Stimulated activated CD8-positive, alpha-beta memory T cell treated with anti-CD3 and anti-CD28 coated beads, Interleukin-7, amount 100 ng/mL, for 24 hours (primary cell): ENCODE measurements around the gene ABLIM2.

Experiments
- DNase-seq: peaks from one replicate; pipeline ENCODE4 v3.0.0-alpha.2; 2020; ENCODE audit warnings: low read depth

ABLIM2 gene

DNA sequence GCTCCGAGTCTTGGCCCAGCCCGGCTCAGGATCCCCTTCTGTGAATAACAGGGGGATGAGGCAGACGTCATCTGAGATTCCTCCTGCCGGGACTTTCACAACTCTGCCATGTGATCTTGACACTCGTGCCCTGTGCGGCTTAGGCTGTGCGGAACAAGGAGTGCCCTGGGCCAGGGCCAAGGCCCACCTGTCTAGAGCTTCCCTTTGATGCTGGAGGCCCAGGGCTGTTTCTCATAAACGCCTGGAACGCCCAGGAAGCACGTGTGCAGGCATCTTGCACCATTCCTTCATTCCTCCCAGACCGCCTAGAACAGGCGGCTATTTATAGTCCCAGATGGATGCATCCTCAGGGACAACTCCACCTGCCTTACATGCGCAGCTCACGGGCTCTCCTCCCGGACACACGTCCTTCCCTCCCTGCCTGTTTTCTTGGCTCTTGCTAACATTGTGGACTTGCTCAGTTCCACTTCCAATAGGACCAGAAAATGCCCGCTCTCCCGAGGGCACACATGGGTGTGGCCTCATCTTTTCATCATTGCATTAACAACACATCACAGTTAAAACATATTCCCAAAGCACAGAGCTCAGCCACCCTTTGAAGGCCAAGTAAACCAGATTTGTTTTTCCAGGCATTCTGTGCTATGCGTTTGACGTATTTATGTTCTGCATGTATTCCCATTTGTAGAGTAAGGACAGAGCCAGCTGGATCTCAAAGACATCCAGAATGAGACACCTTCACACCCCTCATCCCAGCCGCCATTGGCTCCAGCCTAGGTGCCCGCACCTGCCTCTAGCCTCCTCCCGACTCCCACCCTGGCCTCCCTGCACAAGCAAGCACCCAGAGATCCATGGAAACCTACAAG, 57.2 kb downstream of the ABLIM2 start:
- no peak for DNase-seq

DNA sequence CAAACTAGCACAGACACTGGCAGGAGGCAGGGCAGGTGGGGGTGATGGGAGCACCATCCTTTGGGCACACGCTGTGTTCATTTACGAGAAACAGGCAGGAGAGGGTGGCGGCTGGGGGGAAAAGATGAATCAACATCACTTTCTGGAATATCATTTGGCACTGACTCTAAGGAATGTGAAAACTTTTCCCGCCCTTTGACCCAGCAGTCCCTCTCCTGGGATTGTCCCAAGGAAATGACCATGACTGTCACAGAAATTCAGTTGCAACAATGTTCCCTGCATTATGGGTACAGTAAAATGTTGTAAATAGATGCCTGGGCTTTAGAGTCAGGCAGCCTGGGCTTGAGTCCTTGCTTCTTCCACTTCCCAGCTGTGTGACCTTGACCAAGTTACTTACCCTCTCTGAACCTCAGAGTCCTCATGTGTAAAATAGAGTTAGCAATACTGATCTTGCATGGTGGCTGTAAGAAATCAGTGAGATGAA, 58.6 kb downstream of the ABLIM2 start:
- DNase-seq = no peak

DNA sequence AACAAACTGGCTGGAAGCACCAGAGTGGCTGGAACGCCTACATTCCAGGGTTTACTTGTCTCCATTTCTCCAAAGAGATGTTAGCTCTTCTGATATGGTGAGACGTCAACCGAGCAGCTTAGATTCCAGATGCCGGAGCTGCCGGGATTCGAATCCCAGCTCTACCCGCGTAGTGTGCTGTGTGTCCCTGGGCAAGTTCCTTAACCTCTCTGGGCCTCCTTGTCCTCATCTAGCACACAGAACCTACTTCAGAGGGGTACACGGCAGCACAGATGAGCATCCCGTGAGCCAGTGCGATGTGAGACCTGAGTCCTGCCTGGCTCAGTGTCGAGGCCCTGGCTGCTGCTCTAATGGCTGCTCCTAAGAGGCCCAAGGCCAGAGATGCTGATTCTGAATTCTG, 60.1 kb downstream of the ABLIM2 start:
- DNase-seq = no peak

DNA sequence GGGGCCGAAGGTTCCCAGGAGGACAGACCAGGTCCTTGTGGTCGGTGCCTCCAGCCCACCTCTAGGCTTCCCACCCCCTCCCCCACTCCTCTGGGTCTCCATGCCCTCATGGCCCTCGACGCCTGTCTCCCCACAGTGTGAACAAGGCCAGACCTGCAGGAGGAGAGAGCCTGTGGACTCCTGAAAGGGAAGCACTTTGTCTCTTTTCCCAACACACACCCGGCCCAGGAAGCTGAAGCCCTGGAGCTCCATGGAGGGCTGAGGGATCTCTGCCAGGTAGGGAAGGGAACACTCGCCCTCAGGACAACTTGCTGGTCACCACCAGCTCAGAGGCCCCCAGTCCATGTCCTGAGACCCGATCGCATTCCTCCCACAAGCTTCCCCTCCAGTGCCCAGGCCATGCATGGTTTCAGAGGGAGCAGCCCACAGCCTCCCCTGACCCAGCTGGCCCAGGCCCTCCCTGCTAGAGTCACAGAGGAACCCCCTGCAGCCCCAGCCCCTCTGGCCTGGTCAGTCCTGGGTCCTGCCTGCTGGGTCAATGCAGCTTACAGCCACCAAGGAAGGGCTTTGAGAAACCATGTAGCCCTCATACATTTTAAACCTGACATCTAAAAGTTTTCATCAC, 60.8 kb downstream of the ABLIM2 start:
- DNase-seq = no peak

DNA sequence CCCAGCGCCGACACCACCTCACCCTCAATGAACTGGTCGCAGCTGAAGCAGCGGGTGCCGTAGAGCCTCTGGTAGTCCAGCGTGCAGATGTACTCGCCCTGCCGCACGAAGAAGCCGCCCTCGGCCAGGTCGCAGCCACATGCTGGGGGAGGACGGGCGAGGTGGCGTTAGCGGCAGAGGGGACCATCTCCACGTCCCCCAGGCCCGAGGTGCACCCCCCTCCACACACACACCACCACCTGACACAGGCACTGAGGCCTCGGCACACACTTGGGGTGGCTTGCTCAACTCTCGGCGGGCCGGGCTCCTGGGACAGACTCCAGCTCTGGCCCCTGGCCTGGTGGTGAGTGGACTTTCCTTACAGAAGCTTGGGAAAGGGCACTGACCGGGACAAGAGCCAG, 61.5 kb downstream of the ABLIM2 start:
- DNase-seq = no peak

DNA sequence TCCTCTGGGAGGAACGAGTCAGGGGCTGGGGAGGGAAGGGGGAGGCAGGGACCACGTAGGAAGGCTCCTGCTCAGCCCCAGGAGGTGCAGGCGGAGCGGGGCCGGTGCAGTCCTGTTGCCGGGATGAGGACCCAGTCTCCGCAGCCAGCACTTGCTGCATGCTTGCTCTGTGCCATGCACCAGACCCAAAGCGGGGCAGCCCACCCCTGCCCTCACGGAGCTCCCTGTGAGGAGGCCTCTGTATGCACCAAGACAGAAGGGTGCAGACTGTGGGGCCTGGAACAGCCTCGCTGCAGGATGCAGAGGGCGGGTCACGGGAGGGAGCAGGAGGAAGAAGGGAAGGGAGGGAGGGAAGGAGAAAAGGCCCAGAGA, 61.9 kb downstream of the ABLIM2 start:
- DNase-seq = no peak

DNA sequence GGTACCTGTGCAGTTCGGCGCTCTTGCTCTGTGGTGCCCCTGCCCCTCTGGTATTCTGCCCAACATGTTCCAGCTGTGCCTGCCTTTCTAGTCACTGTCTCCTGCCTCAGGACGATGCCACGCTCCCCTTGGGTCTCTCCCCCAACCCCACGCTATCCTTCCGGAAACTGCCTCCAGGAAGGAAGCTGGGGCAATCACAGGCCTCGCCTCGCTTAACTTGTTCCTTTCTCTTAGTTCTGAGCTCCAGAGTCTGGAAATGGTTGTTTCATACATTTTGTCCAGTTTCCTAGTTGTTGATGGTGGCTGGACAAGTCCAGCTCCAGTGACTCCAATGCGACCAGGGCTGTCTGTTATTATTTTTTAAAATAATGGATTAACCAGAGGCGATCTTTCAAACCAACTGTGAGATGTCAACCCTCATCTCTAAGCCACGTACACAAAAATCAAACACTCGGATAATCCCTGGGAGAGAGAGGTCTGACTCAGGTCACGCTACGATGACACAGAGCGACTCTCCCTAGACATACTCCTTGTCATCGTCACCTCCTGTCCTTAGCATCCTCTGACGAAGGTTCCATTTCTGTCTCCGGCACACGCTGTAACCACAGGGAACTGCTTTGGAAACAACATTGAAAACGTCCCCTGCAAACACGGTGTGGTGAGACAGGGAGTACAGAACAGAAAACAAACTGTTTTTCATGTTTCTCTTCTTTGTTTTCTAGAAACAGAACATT, 62.5 kb downstream of the ABLIM2 start:
- DNase-seq = no peak

DNA sequence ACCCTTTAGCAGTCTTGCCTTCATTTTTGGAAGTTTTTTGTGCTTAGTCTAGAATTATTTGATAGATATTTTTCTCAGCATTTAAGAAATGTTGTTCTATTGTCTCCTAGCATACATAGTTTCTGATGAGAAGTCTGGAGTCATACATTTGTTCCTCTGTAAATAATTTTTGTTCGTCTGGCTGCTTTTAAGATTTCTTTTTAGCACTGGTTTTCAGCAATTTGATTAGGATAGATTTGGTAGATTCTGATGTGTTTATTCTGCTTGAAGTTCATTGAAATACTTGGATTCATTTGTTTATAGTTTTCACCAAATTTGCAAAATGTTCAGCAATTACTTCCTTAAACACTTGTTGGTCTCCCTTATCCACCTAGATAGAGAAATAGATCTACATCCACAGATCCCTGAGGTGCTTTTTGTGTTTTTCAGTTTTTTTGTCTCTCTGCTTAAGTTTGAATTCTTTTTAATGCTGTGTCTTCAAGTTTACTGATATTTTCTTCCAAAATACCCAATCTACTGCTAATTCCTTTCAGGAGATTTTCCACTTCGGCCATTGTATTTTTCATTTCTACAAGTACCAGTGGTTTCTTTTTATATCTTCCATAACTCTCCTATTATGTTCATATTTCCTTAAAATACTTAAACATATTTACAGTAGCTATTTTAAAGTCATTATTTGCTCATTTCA, 64.9 kb downstream of the ABLIM2 start:
- no peak for DNase-seq

DNA sequence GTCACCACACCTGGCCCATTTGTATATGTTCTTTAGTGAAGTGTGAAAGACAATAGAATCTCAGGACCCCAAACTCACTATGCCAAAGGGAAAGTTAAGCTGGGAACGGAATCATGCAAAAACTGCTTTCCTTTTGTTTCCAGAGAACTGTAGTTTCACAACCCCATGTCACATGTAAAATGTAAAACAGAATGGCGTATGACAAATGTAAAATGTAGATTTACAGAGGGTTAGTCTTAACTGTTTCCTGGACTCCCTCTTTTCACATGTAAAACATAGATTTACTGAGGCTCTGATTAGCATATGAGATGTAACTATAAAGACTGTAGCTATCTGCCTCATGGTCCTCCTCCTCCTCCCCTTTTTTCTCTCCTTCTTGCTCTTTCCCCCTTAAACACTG, 66.3 kb downstream of the ABLIM2 start:
- DNase-seq = no peak

DNA sequence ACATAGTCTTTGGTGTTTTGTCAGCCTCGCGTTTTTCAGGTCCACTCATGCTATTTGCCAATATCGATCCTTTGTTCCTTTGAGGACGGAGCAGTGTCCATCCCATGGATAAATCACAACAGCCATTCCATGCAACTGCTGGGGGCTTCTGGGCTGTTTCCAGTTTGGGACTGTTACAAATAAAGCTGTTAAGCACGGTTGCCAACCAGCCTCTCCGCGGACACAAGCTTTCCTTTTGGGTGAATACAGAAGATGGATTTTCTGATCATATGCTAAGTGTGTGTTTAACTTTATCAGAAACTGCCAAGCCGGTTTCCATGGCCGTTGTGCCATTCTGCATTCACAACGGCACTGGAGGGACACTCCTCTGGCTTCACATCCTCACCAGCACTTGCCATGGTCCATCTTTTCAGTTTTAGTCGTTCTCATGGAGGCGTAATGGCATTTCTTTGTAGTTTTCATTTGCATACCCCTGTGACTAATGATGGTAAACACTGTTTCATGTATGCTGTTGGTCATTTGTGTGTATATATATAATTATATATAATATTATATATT, 67.8 kb downstream of the ABLIM2 start:
- DNase-seq = no peak

DNA sequence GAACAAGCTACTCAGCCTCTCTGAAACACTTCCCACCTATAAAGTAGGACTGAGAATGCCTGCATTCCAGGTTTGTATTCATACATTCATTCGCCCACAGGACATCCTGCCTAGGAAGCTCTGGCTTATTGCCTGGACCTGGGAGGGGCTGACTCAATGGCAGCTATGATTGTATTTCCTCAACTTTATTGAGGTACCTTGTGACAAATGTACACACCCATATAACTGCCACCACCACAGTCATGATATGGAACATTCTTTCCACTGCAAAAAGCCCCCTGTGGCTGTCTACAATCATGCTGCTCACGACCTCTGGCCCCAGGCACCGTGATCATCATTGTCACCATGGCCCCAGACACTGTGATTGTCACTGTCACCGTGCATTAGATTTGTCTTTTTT, 68.3 kb downstream of the ABLIM2 start:
- DNase-seq = no peak

DNA sequence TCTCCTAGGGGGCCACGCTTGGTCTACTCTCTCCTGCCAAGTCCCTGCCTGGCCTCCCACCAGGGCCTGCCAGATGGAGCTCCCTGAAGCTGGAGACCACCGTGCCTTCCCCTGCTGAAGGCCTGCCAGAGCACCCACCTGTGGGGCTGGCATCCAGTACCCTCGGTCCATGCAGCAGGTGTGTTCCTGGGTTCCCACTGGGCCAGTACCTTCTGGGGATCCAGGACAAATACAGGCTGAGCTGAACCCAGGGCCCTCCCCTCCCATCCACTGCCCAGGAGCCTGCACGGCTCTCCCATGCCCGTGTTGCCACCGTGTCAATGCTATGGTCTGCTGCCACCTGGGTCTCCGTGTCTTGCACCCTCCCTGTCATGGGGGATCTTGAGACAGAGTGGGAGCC, 68.8 kb downstream of the ABLIM2 start:
- DNase-seq = no peak

DNA sequence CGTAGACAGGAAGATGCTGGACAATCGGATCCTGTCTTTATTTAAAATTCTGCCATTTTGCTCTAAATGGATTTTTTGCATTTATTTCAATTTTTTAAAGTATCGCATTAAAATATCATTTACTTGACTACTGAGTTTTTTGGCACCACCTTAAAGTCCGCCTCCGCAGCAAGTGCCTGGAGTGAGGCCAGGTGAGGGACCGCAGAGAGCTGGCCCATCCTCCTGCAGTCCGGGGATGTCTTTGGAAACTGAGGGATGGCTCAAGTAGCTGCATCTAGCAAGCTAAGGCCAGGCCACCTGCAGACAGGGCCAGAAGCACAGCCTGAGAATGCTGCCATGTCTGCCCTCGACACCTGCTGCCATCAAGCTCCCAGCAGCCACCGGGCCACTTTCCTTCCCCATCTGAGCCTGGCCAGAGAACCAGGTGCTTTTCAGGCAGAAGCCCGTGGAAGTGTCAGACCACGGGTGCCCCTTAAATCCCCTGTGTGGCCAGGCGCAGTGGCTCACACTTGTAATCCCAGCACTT, 69.6 kb downstream of the ABLIM2 start:
- DNase-seq = no peak

DNA sequence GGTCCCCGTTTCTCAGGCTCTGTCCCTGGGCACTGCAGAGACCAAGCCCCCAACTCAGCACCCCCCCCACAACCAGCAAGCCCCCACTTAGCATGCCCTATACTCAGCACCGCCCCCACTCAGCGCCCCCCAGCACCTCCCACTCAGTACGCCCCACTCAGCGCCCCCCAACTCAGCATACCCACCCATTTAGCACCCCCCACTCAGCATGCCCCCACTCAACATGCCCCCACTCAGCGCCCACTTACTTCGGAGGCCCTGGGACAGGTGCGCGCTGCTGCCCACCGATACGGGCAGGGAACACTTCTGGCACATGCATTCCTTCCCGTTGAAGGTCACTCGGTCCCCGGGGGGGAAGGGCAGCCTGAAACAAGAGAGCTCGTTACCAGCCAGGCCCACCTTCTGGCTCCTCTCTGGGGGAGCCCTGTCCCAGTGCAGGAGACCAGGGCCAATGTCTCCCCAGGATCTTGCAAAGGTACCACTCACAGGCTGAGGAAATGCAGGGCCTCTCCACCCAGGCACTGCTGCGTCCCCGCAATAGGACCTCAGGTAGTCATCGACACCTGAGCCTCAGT, 70.6 kb downstream of the ABLIM2 start:
- DNase-seq = no peak

DNA sequence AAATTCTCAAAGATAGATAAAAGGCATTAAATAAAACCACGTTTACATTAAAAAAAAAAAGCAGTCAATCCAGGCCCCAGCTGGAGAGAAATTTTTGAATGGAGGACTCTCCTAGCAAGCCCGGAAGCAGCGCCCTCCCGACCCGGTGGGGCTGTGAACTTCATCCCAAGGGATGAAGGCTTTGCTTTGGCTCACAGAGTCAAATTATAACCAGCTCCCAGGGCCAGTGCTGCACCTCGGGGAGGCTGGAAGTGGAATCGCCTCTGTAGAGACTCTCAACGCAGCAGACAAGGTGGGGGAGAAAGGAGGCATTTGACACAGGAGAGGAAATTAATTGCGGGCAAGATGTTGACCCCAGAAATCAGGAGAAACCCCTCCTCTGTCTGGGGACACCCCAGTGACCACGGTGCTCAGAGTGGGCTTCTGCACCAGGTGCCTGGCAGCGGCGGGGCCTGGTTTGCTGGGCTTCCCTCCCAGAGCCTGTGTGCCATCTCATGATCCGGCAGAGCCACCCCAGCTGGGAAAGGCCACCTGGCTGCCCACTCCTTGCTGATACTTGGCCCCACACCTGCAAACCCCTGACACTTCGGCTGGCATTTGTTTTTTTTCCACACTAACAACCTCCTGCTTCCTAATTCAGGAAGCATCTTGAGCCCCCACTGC, 71.7 kb downstream of the ABLIM2 start:
- no peak for DNase-seq

DNA sequence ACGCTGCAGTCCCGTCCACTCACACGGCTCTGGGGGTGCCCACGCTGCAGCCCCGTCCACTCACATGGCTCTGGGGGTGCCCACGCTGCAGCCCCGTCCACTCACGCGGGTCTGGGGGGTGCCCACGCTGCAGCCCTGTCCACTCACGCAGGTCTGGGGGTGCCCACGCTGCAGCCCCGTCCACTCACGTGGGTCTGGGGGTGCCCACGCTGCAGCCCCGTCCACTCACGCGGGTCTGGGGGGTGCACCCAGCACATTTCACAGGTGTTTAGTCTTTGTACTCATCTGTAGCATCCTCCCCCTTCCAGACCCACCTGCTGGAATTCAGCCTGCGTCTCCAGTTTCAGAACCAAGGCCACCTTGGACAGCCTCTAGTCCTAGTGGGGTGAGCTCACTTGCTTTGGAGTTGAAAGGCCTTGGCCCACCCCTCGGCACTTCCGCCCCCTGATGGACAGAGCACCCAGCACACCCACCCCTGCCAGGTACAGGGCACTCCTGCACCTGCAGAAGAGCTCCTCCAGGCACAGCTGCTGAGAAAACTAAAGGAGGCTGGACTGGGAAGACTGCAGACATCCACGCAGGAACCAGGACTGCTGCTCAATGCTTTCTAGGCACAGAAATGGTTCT, 73.0 kb downstream of the ABLIM2 start:
- no peak for DNase-seq

DNA sequence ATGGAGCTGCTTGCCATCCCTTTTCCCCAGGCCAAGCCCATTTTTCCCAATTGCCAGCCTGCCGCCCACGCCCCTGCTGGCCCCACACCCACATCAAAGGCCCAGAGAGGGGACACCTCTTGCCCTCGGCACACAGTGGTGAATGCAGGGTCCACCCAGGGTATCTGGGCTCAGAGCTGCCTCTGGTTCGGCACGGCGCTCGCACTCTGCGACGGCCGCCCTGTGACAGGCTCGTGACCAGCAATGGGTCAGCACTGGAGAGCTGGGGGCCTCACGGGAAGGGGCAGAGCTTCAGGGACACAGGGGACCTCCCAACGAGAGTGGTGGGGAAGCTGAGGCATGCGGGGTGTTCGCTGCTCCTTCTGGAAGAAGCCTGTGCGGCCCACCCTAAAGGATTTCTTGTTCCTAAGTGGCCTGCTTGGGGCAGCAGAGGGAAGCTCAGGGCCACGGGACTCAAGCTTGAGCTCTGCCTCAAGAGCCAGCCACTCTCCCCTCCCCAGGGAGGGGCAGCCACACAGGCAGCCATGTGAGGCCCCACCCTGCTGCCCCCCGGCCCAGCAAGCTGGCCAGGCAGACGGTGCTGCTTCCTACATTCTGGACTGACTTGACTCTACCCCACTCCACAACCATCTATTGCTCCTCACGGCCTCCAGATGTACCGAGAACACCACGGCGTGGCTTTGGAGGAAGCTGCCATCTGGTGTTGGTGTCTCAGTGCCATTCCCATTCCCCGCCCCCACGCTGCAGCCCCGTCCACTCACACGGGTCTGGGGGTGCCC, 73.7 kb downstream of the ABLIM2 start:
- no peak for DNase-seq

DNA sequence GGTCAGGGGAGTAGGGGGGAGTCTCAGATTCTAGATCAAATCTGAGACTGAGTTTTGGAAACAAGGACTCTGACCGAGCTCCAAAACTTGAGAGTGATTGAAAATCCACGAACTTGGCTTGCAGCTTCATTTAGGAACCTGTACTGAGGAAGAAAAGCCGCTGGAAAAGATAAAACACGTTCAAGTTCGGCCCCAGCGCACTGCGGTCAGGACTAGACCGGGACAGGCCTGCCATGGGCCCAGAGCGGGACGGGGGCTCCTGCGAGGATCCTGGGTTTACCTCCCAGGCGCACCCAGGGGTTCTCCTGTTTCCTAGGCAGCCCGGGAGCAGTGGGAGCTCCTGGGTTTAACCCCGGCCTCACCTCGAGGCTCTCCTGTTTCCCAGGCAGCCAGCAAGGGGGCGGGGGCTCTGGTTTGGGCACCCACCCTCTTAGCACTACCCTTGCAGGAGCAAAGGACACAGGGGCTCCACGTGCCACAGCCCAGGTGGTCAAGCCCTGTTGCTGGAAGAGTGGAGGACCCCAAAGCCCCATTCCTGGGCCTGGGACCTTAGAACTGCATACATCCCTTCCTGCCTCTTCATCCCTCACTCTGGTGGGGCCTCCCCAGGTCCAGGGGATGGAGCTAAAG, 74.5 kb downstream of the ABLIM2 start:
- DNase-seq = no peak
